ENCODE results near the gene VEGFB.

GRCh38 chr11:64219755-64220154, 14.6 kb upstream of the VEGFB start:
- no peak for TF ChIP-seq POLR2A (IDR thresholded peaks at IDR 0.05)
- TF ChIP-seq, protein P1, sequence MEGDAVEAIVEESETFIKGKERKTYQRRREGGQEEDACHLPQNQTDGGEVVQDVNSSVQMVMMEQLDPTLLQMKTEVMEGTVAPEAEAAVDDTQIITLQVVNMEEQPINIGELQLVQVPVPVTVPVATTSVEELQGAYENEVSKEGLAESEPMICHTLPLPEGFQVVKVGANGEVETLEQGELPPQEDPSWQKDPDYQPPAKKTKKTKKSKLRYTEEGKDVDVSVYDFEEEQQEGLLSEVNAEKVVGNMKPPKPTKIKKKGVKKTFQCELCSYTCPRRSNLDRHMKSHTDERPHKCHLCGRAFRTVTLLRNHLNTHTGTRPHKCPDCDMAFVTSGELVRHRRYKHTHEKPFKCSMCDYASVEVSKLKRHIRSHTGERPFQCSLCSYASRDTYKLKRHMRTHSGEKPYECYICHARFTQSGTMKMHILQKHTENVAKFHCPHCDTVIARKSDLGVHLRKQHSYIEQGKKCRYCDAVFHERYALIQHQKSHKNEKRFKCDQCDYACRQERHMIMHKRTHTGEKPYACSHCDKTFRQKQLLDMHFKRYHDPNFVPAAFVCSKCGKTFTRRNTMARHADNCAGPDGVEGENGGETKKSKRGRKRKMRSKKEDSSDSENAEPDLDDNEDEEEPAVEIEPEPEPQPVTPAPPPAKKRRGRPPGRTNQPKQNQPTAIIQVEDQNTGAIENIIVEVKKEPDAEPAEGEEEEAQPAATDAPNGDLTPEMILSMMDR (IDR thresholded peaks at IDR 0.05 in 4 of 5, conservative IDR thresholded peaks at IDR 0.05 in 1 of 5): no peak

Measured in gastrocnemius medialis (tissue), 4 donors.